GM08714 (cell line): ENCODE measurements around the gene DGKB.

ENCODE experiments used
- H3K4me3 ChIP-seq: fragments of 200-500 bp; sonication (Bioruptor generic); 2 replicates; pipeline ENCODE4 v1.5.1; 2014; ENCODE audit warnings: mild to moderate bottlenecking, low read length, inconsistent platforms
- ZNF274 ChIP-seq: IDR thresholded peaks from 2 replicates; pipeline ENCODE4 v1.6.1; 2012; ENCODE audit warnings: mild to moderate bottlenecking, low read depth, low read length

DGKB gene

GRCh38 chr7:14206121-14206520 is 696.4 kb downstream of the DGKB start:
- H3K4me3 ChIP-seq, result no peak overlapping the region
- no peak for TF ChIP-seq ZNF274

- no peak for TF ChIP-seq ZNF274
- H3K4me3 ChIP-seq, result no peak overlapping the region
These were observed 701.2 kb downstream of the DGKB start for GRCh38 chr7:14201353-14201752.

GRCh38 chr7:14199336-14199735 is 703.2 kb downstream of the DGKB start:
- H3K4me3 ChIP-seq, result no peak overlapping the region
- no peak for TF ChIP-seq ZNF274

- no peak for TF ChIP-seq ZNF274
- H3K4me3 ChIP-seq, result no peak overlapping the region
These were observed 705.3 kb downstream of the DGKB start for GRCh38 chr7:14197280-14197679.

GRCh38 chr7:14196555-14196954 is 706.0 kb downstream of the DGKB start:
- no peak for TF ChIP-seq ZNF274
- H3K4me3 ChIP-seq, result no peak overlapping the region

GRCh38 chr7:14195871-14196270 is 706.7 kb downstream of the DGKB start:
- no peak for TF ChIP-seq ZNF274
- H3K4me3 ChIP-seq, result no peak overlapping the region

- no peak for TF ChIP-seq ZNF274
- no peak overlapping the region for H3K4me3 ChIP-seq
These were observed 707.5 kb downstream of the DGKB start for GRCh38 chr7:14195079-14195478.

- H3K4me3 ChIP-seq, result no peak overlapping the region
- TF ChIP-seq ZNF274, result no peak
These were observed 710.9 kb downstream of the DGKB start for GRCh38 chr7:14191686-14192098.

GRCh38 chr7:14184292-14184864 is 718.2 kb downstream of the DGKB start:
- H3K4me3 ChIP-seq, result no peak overlapping the region
- no peak for TF ChIP-seq ZNF274

- TF ChIP-seq ZNF274, result no peak
- H3K4me3 ChIP-seq, result no peak overlapping the region
These were observed 722.8 kb downstream of the DGKB start for GRCh38 chr7:14179781-14180180.

- no peak overlapping the region for H3K4me3 ChIP-seq
- no peak for TF ChIP-seq ZNF274
These were observed 724.7 kb downstream of the DGKB start for GRCh38 chr7:14177876-14178275.

- TF ChIP-seq ZNF274, result no peak
- H3K4me3 ChIP-seq, result no peak overlapping the region
These were observed 731.7 kb downstream of the DGKB start for GRCh38 chr7:14170872-14171271.

- TF ChIP-seq ZNF274, result no peak
- no peak overlapping the region for H3K4me3 ChIP-seq
These were observed 744.4 kb downstream of the DGKB start for GRCh38 chr7:14158111-14158510.

- H3K4me3 ChIP-seq, result no peak overlapping the region
- TF ChIP-seq ZNF274, result no peak
These were observed 746.1 kb downstream of the DGKB start for GRCh38 chr7:14156436-14156835.

GRCh38 chr7:14148974-14149373 is 753.6 kb downstream of the DGKB start:
- TF ChIP-seq ZNF274, result no peak

GRCh38 chr7:14147532-14147931 is 755.0 kb downstream of the DGKB start:
- no peak overlapping the region for H3K4me3 ChIP-seq
- no peak for TF ChIP-seq ZNF274

More at GRCh38 chr7:14148974-14149373, 753.6 kb downstream of the DGKB start:
- H3K4me3 ChIP-seq, result no peak overlapping the region
